ENCODE data around the gene TAS2R1. TPM values are rescaled to one million over a fixed set of nuclear protein-coding genes. Genes with fewer than 3 reads are reported as not detected.

Gene TAS2R1
- not detected for total RNA-seq (2013)
- polyA plus RNA-seq (not detected), polyA minus RNA-seq (not detected in 2 replicates), total RNA-seq (0 to 0.69 (median 0) reads per million in 11 experiments)

- no peaks in the 10 kb centered on the region for H3K27me3 ChIP-seq (ENCODE audit: control insufficient read depth in 2 of 2, insufficient read depth in 2 of 2, low read length in 2 of 2)
- no peak within 1 kb of the TSS for H2AFZ ChIP-seq (ENCODE audit: insufficient read depth, low read depth, low read length, poor library complexity, severe bottlenecking)
- H3K4me3 ChIP-seq (replicated peaks in 1 of 3; ENCODE audit: low read depth in 2 of 3, low read length in 3 of 3): no peak within 1 kb of the TSS
- DNase-seq: no peak
- H3K4me2 ChIP-seq (replicated peaks; ENCODE audit: extremely low read depth, low read length, poor library complexity, severe bottlenecking): no peak within 1 kb of the TSS
- no peaks in the 10 kb centered on the region for H3K4me1 Mint-ChIP-seq
- no peaks in the 10 kb centered on the region for H3K36me3 Mint-ChIP-seq
- H3K27me3 Mint-ChIP-seq (ENCODE audit: low read depth in 3 of 3): no peaks in the 10 kb centered on the region
- no CpG with 5 or more reads among the region's 1 CpG for WGBS (ENCODE audit: insufficient coverage)
- H3K4me3 Mint-ChIP-seq: no peak within 1 kb of the TSS
- no peaks in the 10 kb centered on the region for H3K79me2 ChIP-seq (ENCODE audit: insufficient read depth, low read length)
- H3K9me3 ChIP-seq (replicated peaks in 1 of 2; ENCODE audit: control insufficient read depth in 1 of 2, insufficient read depth in 1 of 2, low read length in 2 of 2): no peaks in the 10 kb centered on the region
- TF ChIP-seq CTCF (IDR thresholded peaks at IDR 0.05): no peak
- H3K4me1 ChIP-seq (ENCODE audit: control insufficient read depth in 1 of 2, insufficient read depth in 2 of 2, low read length in 2 of 2): no peaks in the 10 kb centered on the region
- no peaks in the 10 kb centered on the region for H3K36me3 ChIP-seq (replicated peaks in 1 of 2; ENCODE audit: control insufficient read depth in 1 of 2, insufficient read depth in 2 of 2, low read length in 2 of 2)
- intact Hi-C loops (cut with micrococcal nuclease): no loop called here
- no peak within 1 kb of the TSS for H3K27ac Mint-ChIP-seq
- peaks cover 2 to 6% (median 3%) of the 10 kb centered on the region in 7 donors for H3K9me3 Mint-ChIP-seq
- no peak within 1 kb of the TSS for H3K27ac ChIP-seq (ENCODE audit: low read depth in 1 of 2, low read length in 2 of 2)
- no peak within 1 kb of the TSS for H3K9ac ChIP-seq (ENCODE audit: insufficient read depth, low read length, poor library complexity, severe bottlenecking)
- no peaks in the 10 kb centered on the region for H4K20me1 ChIP-seq (ENCODE audit: insufficient read depth, low read length)
Measured at GRCh38 chr5:9630251-9630650, at the start of gene TAS2R1. TAS2R1 (minus strand) TSS chr5:9630351; CDS start chr5:9630032, 319 bp downstream.

- Mint-ChIP-seq H3K36me3 (no peaks in the 10 kb centered on the region), H3K4me3 (no peak overlapping the region), H3K27ac (no peak overlapping the region), H3K4me1 (no peaks in the 10 kb centered on the region), H3K9me3 (peaks cover 3 to 11% (median 5%) of the 10 kb centered on the region in 7 donors), H3K27me3 (ENCODE audit: low read depth in 3 of 3) (peaks cover 0 to 2% (median 0%) of the 10 kb centered on the region in 3 donors)
- H2AFZ ChIP-seq (ENCODE audit: insufficient read depth, low read depth, low read length, poor library complexity, severe bottlenecking): no peak overlapping the region
- no peak overlapping the region for H3K27ac ChIP-seq (ENCODE audit: low read depth in 1 of 2, low read length in 2 of 2)
- H3K79me2 ChIP-seq (ENCODE audit: insufficient read depth, low read length): no peaks in the 10 kb centered on the region
- no peaks in the 10 kb centered on the region for H3K27me3 ChIP-seq (ENCODE audit: control insufficient read depth in 2 of 2, insufficient read depth in 2 of 2, low read length in 2 of 2)
- intact Hi-C loops (cut with micrococcal nuclease): no loop called here
- no peaks in the 10 kb centered on the region for H3K36me3 ChIP-seq (replicated peaks in 1 of 2; ENCODE audit: control insufficient read depth in 1 of 2, insufficient read depth in 2 of 2, low read length in 2 of 2)
- no peaks in the 10 kb centered on the region for H4K20me1 ChIP-seq (ENCODE audit: insufficient read depth, low read length)
- no peak overlapping the region for H3K4me2 ChIP-seq (replicated peaks; ENCODE audit: extremely low read depth, low read length, poor library complexity, severe bottlenecking)
- no peak overlapping the region for H3K4me3 ChIP-seq (replicated peaks in 1 of 3; ENCODE audit: low read depth in 2 of 3, low read length in 3 of 3)
- no CpG with 5 or more reads among the region's 1 CpG for WGBS (ENCODE audit: insufficient coverage)
- TF ChIP-seq CTCF (IDR thresholded peaks at IDR 0.05): no peak
- H3K4me1 ChIP-seq (ENCODE audit: control insufficient read depth in 1 of 2, insufficient read depth in 2 of 2, low read length in 2 of 2): no peaks in the 10 kb centered on the region
- H3K9ac ChIP-seq (ENCODE audit: insufficient read depth, low read length, poor library complexity, severe bottlenecking): no peak overlapping the region
- no peak for DNase-seq
- peaks cover 0 to 6% of the 10 kb centered on the region in 2 donors for H3K9me3 ChIP-seq (replicated peaks in 1 of 2; ENCODE audit: control insufficient read depth in 1 of 2, insufficient read depth in 1 of 2, low read length in 2 of 2)
Measured at GRCh38 chr5:9670371-9670770, 40.2 kb upstream of the TAS2R1 start.
